Lower leg skin (tissue), 4 donors: ENCODE measurements around the gene GDF9. TPM values are rescaled to one million over a fixed set of nuclear protein-coding genes. Genes with fewer than 3 reads are reported as not detected.

Experiments used
- DNase-seq, 2 donors: peaks; one replicate each; pipeline ENCODE4 v3.0.0-alpha.2; 2019; ENCODE audit warnings: low spot score in 2 of 2
- H3K4me3 ChIP-seq: fragments of 200-600 bp; sonication (generic); 2 replicates; pipeline ENCODE4 v1.5.1; 2017; ENCODE audit warnings: mild to moderate bottlenecking, low read depth; ENCODE audit not compliant: poor library complexity, severe bottlenecking
- CTCF ChIP-seq, 3 donors: fragments of 450-650 bp; IDR thresholded peaks; one replicate each; pipeline ENCODE4 v1.5.1; 2016; ENCODE audit warnings: antibody characterized with exemption in 3 of 3, mild to moderate bottlenecking in 3 of 3, moderate library complexity in 2 of 3
- POLR2A ChIP-seq, 2 donors: fragments of 450-650 bp; IDR thresholded peaks; one replicate each; pipeline ENCODE4 v1.6.1; 2016 to 2017; ENCODE audit warnings: antibody characterized with exemption in 2 of 2, mild to moderate bottlenecking in 1 of 2, moderate library complexity in 1 of 2
- WGBS, 2 donors: methylation state at CpG; one replicate each; pipeline ENCODE4 v1.1.5; 2018; 5-methylcytosine and 5-hydroxymethylcytosine counted together
- intact Hi-C: fragments of 100-400 bp; cut with DNase I; formaldehyde crosslinking; loops from one replicate; pipeline ENCODE4 v1.15.0; 2023; ENCODE audit warnings: low total_unique reads
- total RNA-seq, 4 donors: library from RNA; depleted of rRNA; stranded (reverse); fragments of >200 nt; gene quantifications; one replicate each; pipeline ENCODE4 v1.1.0, GENCODE V29; 2016

GDF9 gene, protein sequence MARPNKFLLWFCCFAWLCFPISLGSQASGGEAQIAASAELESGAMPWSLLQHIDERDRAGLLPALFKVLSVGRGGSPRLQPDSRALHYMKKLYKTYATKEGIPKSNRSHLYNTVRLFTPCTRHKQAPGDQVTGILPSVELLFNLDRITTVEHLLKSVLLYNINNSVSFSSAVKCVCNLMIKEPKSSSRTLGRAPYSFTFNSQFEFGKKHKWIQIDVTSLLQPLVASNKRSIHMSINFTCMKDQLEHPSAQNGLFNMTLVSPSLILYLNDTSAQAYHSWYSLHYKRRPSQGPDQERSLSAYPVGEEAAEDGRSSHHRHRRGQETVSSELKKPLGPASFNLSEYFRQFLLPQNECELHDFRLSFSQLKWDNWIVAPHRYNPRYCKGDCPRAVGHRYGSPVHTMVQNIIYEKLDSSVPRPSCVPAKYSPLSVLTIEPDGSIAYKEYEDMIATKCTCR
- under 1 TPM; 0.17 to 0.44 (median 0.36) TPM for total RNA-seq

DNA sequence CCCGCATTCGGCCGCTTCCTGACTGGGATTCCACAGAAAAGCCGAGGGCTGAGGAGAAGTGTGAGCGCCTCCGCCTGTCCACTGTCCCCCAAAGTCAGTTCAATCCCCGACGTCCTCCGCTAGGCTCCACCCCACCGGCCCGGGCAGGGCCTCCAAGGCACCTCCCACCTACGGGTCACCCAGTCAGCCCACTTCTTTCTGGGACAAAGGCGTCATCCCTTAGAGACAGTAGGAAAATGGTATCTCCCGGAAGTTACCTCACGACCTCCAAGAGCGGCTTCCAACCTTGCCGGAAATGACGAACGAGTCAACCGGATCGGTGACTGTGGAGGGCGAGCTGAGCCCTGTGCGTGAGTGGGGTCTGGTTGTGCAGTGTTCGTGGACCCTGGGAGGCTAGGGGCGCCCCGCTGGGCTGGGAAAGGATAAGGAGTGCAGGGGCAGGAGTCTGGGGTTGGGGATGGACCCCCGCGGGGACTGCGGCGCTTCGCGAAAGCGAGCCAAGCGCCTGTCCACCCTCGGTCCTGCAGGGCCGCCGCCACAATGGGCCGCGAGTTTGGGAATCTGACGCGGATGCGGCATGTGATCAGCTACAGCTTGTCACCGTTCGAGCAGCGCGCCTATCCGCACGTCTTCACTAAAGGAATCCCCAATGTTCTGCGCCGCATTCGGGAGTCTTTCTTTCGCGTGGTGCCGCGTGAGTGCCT is at the start of gene GDF9, which contains the start of gene UQCRQ:
GDF9 (minus strand) TSS at position 128 of the 704 bp plus-strand sequence. CDS start 1,936 bp downstream, outside the sequence.
UQCRQ (plus strand) TSS at position 301 of the 704 bp plus-strand sequence; CDS start at position 541, 240 bp downstream.
- peak; percentile 96 to 99 for DNase-seq
- peak in 1 of 2 donors; percentile 16 for TF ChIP-seq POLR2A (IDR thresholded peaks at IDR 0.05)
- no peak for TF ChIP-seq CTCF (IDR thresholded peaks at IDR 0.05)
- 0% methylated on average over 36 to 37 of the region's 55 CpGs for WGBS, 2 donors
- peak within 1 kb of the TSS; percentile 79 for H3K4me3 ChIP-seq
- intact Hi-C loops = no loop called here

DNA sequence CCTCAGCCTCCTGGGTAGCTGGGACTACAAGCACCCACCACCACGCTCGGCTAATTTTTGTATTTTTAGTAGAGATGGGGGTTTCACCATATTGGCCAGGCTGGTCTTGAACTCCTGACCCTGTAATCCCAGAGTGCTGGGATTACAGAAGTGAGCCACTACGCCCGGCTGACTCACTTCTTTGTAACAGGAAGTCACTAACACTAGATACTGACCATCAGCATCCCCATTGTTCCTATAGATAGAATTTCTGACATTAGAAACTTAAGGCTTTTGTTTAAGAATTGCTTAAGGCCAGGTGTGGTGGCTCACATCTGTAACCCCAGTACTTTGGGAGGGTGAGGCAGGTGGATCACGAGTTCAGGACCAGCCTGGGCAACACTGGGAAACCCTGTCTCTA is 49.4 kb upstream of the GDF9 start:
- no peak overlapping the region for H3K4me3 ChIP-seq
- 83 to 85% methylated on average over 5 of the region's 5 CpGs for WGBS, 2 donors
- no peak for TF ChIP-seq POLR2A (IDR thresholded peaks at IDR 0.05)
- no peak for TF ChIP-seq CTCF (IDR thresholded peaks at IDR 0.05)
- DNase-seq = no peak
- intact Hi-C loops = no loop called here

GRCh38 chr5:132909702-132910101 is 43.4 kb upstream of the GDF9 start:
- DNase-seq = no peak
- 90 to 93% methylated on average over 1 of the region's 1 CpG for WGBS, 2 donors
- TF ChIP-seq POLR2A (IDR thresholded peaks at IDR 0.05) (no peak), CTCF (IDR thresholded peaks at IDR 0.05) (no peak)
- H3K4me3 ChIP-seq = no peak overlapping the region
- intact Hi-C loops = no loop called here

DNA sequence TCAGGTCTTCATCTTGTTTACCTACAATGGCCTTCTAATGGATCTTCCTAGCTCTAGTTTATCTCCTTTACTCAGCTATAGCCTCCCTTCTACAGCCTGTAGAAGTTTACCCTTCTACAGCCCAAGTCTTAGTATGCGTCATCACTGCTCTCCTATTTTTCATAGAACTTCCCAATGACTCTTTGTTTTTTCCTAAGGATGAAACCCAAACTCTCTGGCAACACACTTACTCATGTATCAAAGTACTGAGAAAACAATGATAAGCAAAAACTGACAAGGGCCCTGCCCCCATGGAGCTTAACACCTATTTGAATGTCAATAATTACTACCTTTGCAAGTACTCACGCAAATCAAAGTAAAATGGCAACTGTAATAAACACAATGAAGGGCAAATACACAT is 40.9 kb upstream of the GDF9 start:
- DNase-seq = no peak
- 97 to 99% methylated on average over 2 of the region's 2 CpGs for WGBS, 2 donors
- H3K4me3 ChIP-seq = no peak overlapping the region
- intact Hi-C loops = no loop called here
- TF ChIP-seq POLR2A (IDR thresholded peaks at IDR 0.05) (no peak), CTCF (IDR thresholded peaks at IDR 0.05) (no peak)

GRCh38 chr5:132905938-132906337 is 39.7 kb upstream of the GDF9 start:
- no peak for DNase-seq
- 54 to 68% methylated on average over 2 of the region's 2 CpGs for WGBS, 2 donors
- intact Hi-C loops = no loop called here
- no peak overlapping the region for H3K4me3 ChIP-seq
- TF ChIP-seq CTCF (IDR thresholded peaks at IDR 0.05) (no peak), POLR2A (IDR thresholded peaks at IDR 0.05) (no peak)
